ENCODE measurements around the gene PRICKLE4.

The PRICKLE4 gene

GRCh38 chr6:41740366-41741162 is 40.0 kb upstream of the PRICKLE4 start:
- no peak overlapping the region for H3K4me3 ChIP-seq (ENCODE audit: low read depth, low read length)
- no peak for TF ChIP-seq CTCF (conservative IDR thresholded peaks at IDR 0.05; ENCODE audit: low read depth, low read length)
- no peak for DNase-seq (ENCODE audit: low read depth)

DNA sequence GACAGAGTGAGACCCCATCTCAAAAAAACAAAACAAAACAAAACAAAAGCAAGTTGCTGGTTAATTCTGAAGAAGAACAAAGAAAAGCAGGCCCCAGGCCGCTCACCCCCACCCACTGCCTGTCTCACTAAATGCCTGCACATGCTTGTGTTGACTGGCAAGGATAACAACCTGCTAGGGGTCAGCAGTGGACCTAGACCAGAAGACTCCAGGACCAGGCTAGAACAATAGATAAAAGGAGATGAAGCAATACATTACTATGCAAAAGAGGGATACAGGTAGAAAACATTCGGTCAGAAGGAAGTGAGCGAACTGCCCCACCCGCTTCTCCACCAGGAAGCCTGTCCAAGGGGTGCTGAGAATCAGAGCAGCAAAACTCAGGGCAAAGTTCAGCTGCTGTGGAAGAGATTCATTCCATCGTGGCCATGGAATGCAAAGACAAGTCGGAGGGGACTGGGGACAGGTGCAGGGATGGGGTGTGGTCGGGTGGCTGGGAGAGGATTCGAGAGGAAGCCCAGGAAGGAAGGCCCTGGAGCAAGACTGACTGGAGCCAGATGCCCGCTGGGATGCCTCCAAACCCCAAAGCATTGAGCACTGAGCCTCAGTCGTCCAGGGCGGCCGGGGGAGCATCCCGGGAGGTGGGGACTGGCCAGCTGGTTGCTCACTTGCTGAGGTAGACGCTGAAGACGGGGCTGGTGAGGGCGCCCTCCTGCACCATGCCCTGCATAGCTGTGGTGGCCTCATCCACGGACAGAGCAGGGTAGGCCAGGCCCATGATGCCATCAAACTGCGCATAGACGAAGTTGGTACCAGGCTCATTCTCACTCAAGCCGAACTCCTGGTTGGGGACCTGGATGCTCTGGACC is 38.7 kb upstream of the PRICKLE4 start:
- no peak for DNase-seq (ENCODE audit: low read depth)

GRCh38 chr6:41743406-41744235 is 37.0 kb upstream of the PRICKLE4 start:
- no peak overlapping the region for H3K4me3 ChIP-seq (ENCODE audit: low read depth, low read length)
- DNase-seq (ENCODE audit: low read depth), result no peak
- TF ChIP-seq CTCF (conservative IDR thresholded peaks at IDR 0.05; ENCODE audit: low read depth, low read length), result no peak

More for the DNA sequence above, 38.7 kb upstream of the PRICKLE4 start:
- no peak for TF ChIP-seq CTCF (conservative IDR thresholded peaks at IDR 0.05; ENCODE audit: low read depth, low read length)
- no peak overlapping the region for H3K4me3 ChIP-seq (ENCODE audit: low read depth, low read length)

GRCh38 chr6:41744236-41744787 is 36.3 kb upstream of the PRICKLE4 start:
- no peak overlapping the region for H3K4me3 ChIP-seq (ENCODE audit: low read depth, low read length)
- TF ChIP-seq CTCF (conservative IDR thresholded peaks at IDR 0.05; ENCODE audit: low read depth, low read length), result no peak
- DNase-seq (ENCODE audit: low read depth), result no peak

DNA sequence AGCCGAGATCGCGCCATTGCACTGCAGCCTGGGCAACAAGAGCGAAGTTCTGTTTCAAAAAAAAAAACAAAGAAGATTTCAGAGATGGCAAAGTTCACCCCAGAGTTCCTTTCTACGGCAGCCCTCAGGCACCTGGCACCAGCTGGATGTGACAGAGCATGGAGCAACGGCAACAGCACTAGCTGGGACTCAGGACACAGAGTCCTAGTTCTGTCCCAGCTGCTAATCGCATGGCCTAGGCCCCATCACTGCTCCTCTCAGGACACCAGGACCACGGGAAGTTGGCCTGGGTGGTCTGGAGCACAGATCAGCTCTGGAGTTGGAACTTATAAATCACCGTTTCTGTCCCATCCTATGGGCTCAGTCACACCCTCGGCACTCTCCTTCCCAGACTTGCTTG is 34.5 kb upstream of the PRICKLE4 start:
- no peak overlapping the region for H3K4me3 ChIP-seq (ENCODE audit: low read depth, low read length)
- no peak for TF ChIP-seq CTCF (conservative IDR thresholded peaks at IDR 0.05; ENCODE audit: low read depth, low read length)
- DNase-seq (ENCODE audit: low read depth), result no peak

- TF ChIP-seq CTCF (conservative IDR thresholded peaks at IDR 0.05; ENCODE audit: low read depth, low read length), result no peak
- no peak within 1 kb of the TSS for H3K4me3 ChIP-seq (ENCODE audit: low read depth, low read length)
- no peak for DNase-seq (ENCODE audit: low read depth)
These were observed 33.1 kb upstream of the PRICKLE4 start, which contains the start of gene PGC for GRCh38 chr6:41747256-41748101. PGC (minus strand) TSS chr6:41747397; CDS start chr6:41747334, 63 bp downstream.
